Ectodermal cell (in vitro differentiated cells): ENCODE measurements around the gene CKAP5. TPM values are rescaled to one million over a fixed set of nuclear protein-coding genes. Genes with fewer than 3 reads are reported as not detected.

Experiments
- H3K27ac ChIP-seq: 2 replicates; pipeline ENCODE4 v1.7.0; 2013; ENCODE audit warnings: mild to moderate bottlenecking, low read depth, low read length; ENCODE audit not compliant: insufficient read depth, poor library complexity, severe bottlenecking
- H3K27me3 ChIP-seq: 2 replicates; pipeline ENCODE4 v1.7.0; 2013; ENCODE audit warnings: mild to moderate bottlenecking, low read length; ENCODE audit not compliant: insufficient read depth, control insufficient read depth, poor library complexity, severe bottlenecking
- H3K36me3 ChIP-seq: one replicate; pipeline ENCODE4 v1.7.0; 2013; ENCODE audit warnings: low read length; ENCODE audit not compliant: control insufficient read depth, insufficient read depth
- H3K4me1 ChIP-seq: one replicate; pipeline ENCODE4 v1.7.0; 2013; ENCODE audit warnings: low read length; ENCODE audit not compliant: control insufficient read depth, insufficient read depth
- H3K4me3 ChIP-seq: 2 replicates; pipeline ENCODE4 v1.7.0; 2013; ENCODE audit warnings: low read depth, low read length, control low read depth; ENCODE audit not compliant: insufficient read depth
- H3K9me3 ChIP-seq: 2 replicates; pipeline ENCODE4 v1.7.0; 2013; ENCODE audit warnings: mild to moderate bottlenecking, low read length, moderate library complexity; ENCODE audit not compliant: control insufficient read depth
- WGBS, 2 experiments: methylation state at CpG; one replicate each; pipeline ENCODE4 v1.1.7; 2013; ENCODE audit warnings: missing lambda C conversion rate in 2 of 2; 5-methylcytosine and 5-hydroxymethylcytosine counted together
- polyA plus RNA-seq, 4 experiments: library from polyadenylated mRNA; stranded (reverse); fragments of 50-300 nt; gene quantifications; one replicate each; pipeline ENCODE4 v1.2.3, GENCODE V29; 2013

The CKAP5 gene
- 140 TPM for polyA plus RNA-seq (2013, experiment 1 of 4)
- polyA plus RNA-seq (2013, experiment 2 of 4) = 130 TPM
- 117 TPM for polyA plus RNA-seq (2013, experiment 3 of 4)
- 139 TPM for polyA plus RNA-seq (2013, experiment 4 of 4)

DNA sequence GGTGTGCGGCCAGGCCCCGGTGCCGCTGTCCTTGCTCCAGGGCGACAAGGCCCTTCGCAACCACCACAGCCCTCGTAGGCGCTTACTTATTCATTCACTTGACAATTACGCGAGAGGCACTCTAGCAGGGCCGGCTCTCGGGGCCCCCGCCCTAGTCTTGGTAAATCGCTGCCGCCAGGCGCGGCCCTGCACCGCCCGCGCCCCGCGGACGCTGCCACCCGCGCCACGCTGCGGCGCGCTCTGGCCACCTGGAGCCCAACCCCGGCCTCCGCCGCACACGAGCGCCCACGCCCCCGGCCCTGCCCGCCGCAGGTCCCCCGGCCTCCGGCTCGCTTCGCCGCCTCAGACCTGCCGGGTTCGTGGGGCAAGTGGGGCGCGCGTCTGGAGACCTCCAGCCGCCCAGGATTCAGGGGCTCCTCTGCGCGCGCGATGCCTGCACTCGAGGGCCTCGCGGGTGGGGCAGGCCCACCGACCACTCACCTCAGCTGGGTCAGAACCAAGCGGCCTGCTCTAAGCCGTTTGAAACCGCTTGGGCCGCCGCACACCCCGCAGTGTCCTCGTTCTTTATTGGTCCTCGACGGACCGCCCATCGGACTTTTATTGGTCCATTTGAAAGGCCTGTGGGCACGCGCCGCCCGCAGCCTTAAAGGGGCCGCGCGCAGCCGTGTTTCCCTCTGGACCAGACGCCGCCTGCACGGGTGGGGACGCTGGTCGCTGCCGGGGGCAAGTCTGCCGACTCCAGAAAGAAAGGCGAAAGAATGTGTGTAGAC, at the start of gene CKAP5:
Gene CKAP5 (minus strand): TSS at position 541 of the 770 bp plus-strand sequence. CDS start 25,049 bp downstream, outside the sequence.
- peak within 1 kb of the TSS; percentile 86 for H3K4me3 ChIP-seq
- 0% methylated on average over 83 of the region's 83 CpGs for WGBS, 2 experiments
- H3K9me3 ChIP-seq = no peaks in the 10 kb centered on the region

DNA sequence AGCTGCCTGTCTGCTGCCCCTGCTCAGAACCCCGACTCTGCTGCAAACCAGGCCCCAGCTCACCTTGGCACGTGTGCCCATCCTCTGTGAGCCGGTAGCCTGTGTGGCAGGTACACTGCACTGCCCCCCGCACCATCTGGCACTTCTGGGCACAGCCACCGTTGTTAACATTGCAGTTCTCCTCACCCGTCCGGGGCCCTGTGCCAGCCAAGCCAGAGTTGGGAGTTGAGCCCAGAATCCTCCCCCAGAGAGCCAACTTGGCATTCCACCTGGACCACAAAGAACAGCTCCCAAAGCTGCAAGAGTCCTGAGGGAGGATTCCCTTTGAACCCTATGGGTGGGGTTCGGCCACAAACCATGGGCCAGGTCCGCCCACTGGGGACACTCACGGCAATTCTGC, 49.7 kb upstream of the CKAP5 start:
- H3K36me3 ChIP-seq = peaks cover 70% of the 10 kb centered on the region

More for the DNA sequence above, at the start of gene CKAP5:
- Histone ChIP-seq H3K4me1 (peaks cover 10% of the 10 kb centered on the region), H3K27me3 (no peaks in the 10 kb centered on the region), H3K27ac (peak within 1 kb of the TSS; percentile 38), H3K36me3 (no peaks in the 10 kb centered on the region)

DNA sequence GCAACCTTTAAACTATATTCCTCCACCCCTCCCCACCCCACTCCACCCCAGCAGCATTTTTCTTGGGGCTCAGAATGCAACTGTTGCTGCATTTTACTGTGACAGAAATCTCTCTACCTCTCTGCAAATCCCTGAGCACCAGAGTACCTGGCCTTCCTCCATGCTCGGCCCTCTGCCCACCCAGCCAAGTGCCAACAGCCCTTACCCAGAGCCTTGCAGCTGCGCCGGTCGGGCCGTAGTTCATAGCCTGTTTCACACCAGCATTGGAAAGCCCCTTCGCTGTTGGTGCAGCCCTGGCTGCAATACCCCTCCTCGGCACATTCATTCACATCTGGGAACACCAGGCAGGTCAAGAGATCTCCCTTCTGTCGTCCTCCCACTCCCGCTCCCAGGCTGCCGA, 48.9 kb upstream of the CKAP5 start:
- no peak overlapping the region for H3K27ac ChIP-seq
- 94 to 96% methylated on average over 10 of the region's 10 CpGs for WGBS, 2 experiments
- no peak overlapping the region for H3K4me3 ChIP-seq
- H3K4me1 ChIP-seq = no peaks in the 10 kb centered on the region
- H3K36me3 ChIP-seq = peaks cover 76% of the 10 kb centered on the region
- H3K27me3 ChIP-seq = no peaks in the 10 kb centered on the region
- H3K9me3 ChIP-seq = no peaks in the 10 kb centered on the region

More for the DNA sequence above, 49.7 kb upstream of the CKAP5 start:
- Histone ChIP-seq H3K27me3 (no peaks in the 10 kb centered on the region), H3K4me1 (no peaks in the 10 kb centered on the region), H3K9me3 (no peaks in the 10 kb centered on the region), H3K4me3 (no peak overlapping the region), H3K27ac (no peak overlapping the region)
- 95 to 96% methylated on average over 10 of the region's 10 CpGs for WGBS, 2 experiments

DNA sequence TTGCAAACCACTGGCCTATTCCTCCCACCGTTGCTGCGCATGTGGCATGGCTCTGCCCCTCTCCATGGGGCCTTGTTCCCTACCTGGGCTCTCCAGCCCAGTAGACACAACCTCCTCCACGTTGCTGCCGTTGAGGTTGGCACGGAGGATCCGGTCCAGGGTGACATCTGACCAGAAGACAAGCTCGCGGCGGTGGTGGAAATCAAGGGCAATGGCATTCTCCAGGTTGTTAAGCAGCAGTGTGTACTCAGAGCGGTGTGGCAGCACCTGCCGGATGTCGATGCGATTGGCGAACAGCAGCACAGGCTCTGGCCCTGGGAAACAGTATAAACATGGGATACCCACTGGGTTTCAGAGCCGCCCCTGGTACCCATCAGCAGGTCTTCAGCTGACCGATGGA, 48.4 kb upstream of the CKAP5 start:
- H3K27ac ChIP-seq = no peak overlapping the region
- peaks cover 74% of the 10 kb centered on the region for H3K36me3 ChIP-seq
- 95 to 96% methylated on average over 16 of the region's 16 CpGs for WGBS, 2 experiments

DNA sequence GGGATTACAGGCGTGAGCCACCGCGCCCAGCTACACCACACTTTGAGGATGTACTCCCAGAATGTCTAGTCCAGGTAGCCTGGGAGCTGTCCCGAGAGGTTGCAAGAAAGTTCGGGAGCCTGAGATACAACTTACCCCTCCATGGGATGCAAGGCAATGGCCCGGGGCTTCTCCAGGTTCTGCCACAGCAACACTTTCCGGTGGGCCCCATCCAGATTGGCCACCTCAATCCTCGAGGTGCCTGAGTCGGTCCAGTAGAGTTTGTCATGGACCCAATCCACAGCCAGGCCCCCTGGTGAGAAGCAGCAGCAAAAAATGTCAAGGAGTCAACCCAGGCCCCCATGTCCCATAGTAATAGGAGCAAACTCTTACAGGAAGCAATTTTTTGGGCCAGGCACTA, 46.8 kb upstream of the CKAP5 start:
- Histone ChIP-seq H3K27me3 (no peaks in the 10 kb centered on the region), H3K4me1 (no peaks in the 10 kb centered on the region), H3K27ac (no peak overlapping the region), H3K4me3 (no peak overlapping the region), H3K9me3 (no peaks in the 10 kb centered on the region), H3K36me3 (peaks cover 71% of the 10 kb centered on the region)
- 97% methylated on average over 9 of the region's 9 CpGs for WGBS, 2 experiments

More for the DNA sequence above, 48.4 kb upstream of the CKAP5 start:
- H3K4me1 ChIP-seq = no peaks in the 10 kb centered on the region
- H3K4me3 ChIP-seq = no peak overlapping the region
- H3K9me3 ChIP-seq = no peaks in the 10 kb centered on the region
- no peaks in the 10 kb centered on the region for H3K27me3 ChIP-seq

DNA sequence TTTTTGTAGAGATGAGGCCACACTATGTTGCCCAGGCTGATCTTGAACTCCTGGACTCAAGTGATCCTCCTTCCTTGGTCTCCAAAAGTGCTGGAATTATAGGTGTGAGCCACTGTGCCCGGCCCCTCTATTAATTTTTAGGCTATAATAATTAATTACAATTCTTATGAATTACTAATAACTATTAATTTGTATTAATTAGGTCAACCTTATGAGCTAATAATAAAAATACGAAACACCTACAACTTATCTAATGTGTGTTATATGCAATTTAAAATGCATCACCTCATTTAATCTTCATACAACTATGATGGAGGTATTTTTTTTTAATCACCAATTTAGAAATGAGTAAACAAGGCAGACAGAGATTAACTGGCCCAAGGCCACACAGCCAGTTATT, 46.0 kb upstream of the CKAP5 start:
- H3K27me3 ChIP-seq = no peaks in the 10 kb centered on the region
- H3K27ac ChIP-seq = no peak overlapping the region
- no CpG with 5 or more reads among the region's 2 CpGs for WGBS, 2 experiments
- H3K9me3 ChIP-seq = no peaks in the 10 kb centered on the region
- H3K4me3 ChIP-seq = no peak overlapping the region
- H3K36me3 ChIP-seq = peaks cover 77% of the 10 kb centered on the region
- H3K4me1 ChIP-seq = no peaks in the 10 kb centered on the region

DNA sequence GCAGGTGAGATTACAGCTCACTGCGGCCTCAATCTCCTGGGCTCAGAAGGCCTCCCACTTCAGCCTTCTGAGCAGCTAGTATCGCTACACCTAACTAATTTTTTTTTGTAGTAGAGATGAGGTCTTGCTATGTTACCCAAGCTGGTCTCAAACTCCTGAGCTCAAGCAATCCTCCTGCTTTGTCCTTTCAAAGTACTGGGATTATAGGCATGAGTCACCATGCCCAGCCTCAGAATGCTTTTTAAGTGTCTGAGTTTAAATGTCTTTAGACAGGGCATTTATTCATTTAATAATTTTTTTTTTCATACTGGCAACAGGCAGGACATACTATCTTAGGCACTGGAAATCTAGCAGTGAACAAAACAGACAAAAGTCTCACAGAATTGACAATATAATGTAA, 44.6 kb upstream of the CKAP5 start:
- Histone ChIP-seq H3K27ac (no peak overlapping the region), H3K4me3 (no peak overlapping the region), H3K27me3 (no peaks in the 10 kb centered on the region), H3K4me1 (no peaks in the 10 kb centered on the region), H3K36me3 (peaks cover 80% of the 10 kb centered on the region), H3K9me3 (no peaks in the 10 kb centered on the region)
- WGBS, 2 experiments = 93 to 96% methylated on average over 2 of the region's 2 CpGs

DNA sequence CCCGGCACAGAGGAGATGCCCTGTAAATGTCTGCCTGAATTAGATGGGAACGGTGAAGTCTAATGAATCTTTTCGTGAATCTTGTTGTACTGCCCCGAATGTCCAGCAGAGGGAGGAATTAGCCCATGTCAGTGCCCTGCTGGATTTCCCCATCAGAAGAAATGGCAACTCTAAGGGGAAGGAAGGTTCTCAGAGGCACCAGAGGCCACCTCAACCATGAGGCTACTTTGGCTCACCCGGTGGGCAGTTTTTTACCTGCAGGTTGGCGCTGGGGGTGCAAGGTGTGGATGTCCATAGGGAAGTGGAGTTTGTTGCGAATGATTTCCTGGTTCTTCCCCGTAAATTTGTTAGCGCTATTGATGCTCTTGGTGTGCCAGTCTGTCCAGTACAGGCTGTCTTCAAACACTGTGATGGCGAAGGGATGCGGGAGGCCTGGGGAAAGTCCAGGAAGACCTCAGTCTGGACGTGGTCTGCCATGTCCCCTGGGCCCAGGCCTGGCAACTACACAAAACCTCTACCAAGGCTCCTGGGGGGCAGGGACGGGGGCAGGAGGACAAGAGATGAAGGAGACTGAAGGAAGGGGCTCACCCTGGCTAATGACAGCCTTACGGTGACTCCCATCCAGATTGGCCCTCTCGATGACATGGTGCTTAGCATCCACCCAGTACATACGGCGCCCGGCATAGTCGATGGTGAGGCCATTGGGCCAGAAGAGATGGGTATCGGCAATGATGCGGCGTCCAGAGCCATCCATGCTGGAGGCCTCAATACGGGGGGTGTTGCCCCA, 43.8 kb upstream of the CKAP5 start:
- H3K4me1 ChIP-seq = no peaks in the 10 kb centered on the region
- no peaks in the 10 kb centered on the region for H3K9me3 ChIP-seq
- WGBS, 2 experiments = 79 to 83% methylated on average over 23 of the region's 23 CpGs
- H3K27me3 ChIP-seq = no peaks in the 10 kb centered on the region
- no peak overlapping the region for H3K4me3 ChIP-seq
- no peak overlapping the region for H3K27ac ChIP-seq
- peaks cover 77% of the 10 kb centered on the region for H3K36me3 ChIP-seq

DNA sequence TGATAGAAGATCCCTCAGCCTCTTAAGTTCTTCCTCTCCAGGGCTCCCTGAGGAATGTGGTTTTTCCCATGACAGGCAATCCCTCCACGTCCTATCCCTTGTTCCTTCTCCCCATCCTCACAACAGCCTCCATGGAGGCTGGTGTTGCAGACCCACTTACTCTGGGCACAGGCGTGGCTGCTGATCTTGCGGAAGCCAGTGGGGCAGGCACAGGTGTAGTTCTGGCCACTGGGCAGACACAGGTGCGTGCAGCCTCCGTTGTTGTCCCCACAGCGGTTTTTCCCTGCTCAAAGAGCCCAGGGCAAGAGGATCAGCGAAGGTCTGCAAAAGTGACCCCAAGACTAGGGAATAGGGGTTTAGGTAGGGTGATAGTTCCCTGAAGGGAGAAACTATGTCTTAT, 43.2 kb upstream of the CKAP5 start:
- H3K4me1 ChIP-seq = no peaks in the 10 kb centered on the region
- WGBS, 2 experiments = 94 to 95% methylated on average over 7 of the region's 7 CpGs

DNA sequence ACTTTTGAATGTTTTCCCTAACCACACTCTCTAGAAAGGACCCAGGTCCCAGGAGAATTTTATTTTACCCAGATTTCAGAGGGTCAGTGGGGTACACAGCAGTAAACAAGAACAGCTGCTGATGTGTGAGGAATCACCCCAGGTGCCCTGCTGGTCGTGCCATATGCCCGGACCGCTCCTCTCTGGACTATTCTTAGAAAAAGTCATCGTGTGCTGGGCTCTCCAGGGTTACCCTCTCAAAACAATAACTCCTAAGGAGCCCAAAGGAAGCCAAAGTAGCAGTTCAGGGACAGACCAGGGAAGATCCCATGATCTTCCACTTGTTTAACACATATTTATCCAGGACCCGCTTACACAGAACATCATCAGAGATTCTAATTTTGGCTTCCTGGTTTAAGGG, 42.6 kb upstream of the CKAP5 start:
- Histone ChIP-seq H3K27me3 (no peaks in the 10 kb centered on the region), H3K4me1 (no peaks in the 10 kb centered on the region), H3K9me3 (no peaks in the 10 kb centered on the region), H3K27ac (no peak overlapping the region), H3K36me3 (peaks cover 74% of the 10 kb centered on the region), H3K4me3 (no peak overlapping the region)
- 93 to 94% methylated on average over 5 of the region's 5 CpGs for WGBS, 2 experiments

More for the DNA sequence above, 43.2 kb upstream of the CKAP5 start:
- Histone ChIP-seq H3K9me3 (no peaks in the 10 kb centered on the region), H3K36me3 (peaks cover 73% of the 10 kb centered on the region), H3K27ac (no peak overlapping the region), H3K27me3 (no peaks in the 10 kb centered on the region), H3K4me3 (no peak overlapping the region)
